Activated CD4-positive, alpha-beta T cell treated with anti-CD3 and anti-CD28 coated beads, Interleukin-2, Interleukin-6, amounts not matched to agents 100 ng/mL and 50 ng/mL, durations not matched to agents 16 hours and 8 hours (primary cell): ENCODE measurements around the gene RDH8.
A peak's percentile ranks its signal among the peaks of the same experiment; 100 is the strongest.

Experiments
- DNase-seq: peaks from one replicate; pipeline ENCODE4 v3.0.0-alpha.2; 2020

Gene RDH8

DNA sequence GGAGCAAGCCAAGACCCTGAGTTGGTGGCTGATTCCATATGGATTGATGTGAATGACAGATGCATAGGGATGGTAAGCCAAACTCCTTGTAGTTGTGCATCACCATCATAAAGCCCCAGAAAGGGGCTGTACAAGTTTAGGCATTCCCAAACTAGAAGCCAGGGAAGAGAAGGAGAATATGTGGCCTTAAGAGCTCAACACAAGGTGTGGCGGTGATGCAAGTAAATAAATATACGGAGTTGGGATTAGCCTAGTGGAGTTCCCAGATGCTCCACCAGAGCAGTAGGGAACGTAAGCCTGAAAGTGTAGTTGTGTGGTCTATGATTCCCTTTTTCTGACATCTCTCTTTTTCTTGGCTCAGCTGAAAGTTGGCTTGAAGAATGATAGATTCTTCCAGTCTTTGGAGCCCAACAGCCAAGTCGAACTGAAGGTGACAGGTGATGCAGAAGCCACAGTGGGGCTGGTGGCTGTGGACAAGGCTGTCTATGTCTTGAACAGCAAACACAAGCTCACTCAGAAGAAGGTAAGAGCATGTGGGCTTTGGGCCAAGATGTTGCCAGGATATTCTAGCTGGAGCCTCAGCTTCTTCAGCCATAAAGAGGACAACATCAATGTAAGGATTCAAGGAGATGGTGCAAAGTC, 30.1 kb downstream of the RDH8 start:
- no peak for DNase-seq

DNA sequence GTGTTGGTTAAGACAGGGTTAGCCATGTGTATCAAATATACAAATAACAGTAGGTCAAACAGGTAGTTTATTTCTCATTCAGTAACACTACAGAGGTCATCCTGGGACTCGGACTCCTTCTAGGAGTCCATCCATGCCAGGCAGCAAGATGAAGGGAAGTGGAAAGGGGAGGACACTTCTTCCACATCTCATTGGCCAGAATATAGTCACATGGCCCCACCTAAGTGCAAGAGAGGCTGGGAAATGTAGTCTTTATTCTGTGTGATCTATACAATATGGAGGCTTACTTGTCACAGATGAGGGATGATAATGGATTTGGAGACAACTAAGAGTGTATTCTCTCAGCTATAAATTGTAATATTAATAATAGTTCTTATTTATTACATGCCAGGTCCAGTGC, 31.1 kb downstream of the RDH8 start:
- peak; percentile 12 for DNase-seq

DNA sequence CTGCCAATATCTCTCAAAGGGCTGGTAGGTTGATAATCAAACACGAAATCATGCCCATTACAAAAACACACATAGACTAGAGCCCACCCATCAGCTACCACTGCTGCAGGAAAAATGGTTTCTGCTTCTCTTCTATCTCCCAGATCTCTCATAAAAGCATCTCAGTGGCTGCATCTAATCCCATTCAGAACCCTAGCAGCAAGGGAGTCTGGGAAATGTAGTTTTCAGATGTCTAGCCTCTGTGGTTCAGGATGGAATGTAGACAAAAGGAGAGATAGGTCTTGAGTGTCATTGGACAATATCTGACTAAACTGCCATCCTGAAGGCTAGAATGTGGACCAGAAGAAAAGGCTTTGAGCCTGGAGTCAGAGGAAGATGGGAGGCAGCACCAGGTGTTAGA, 32.1 kb downstream of the RDH8 start:
- DNase-seq, result no peak

DNA sequence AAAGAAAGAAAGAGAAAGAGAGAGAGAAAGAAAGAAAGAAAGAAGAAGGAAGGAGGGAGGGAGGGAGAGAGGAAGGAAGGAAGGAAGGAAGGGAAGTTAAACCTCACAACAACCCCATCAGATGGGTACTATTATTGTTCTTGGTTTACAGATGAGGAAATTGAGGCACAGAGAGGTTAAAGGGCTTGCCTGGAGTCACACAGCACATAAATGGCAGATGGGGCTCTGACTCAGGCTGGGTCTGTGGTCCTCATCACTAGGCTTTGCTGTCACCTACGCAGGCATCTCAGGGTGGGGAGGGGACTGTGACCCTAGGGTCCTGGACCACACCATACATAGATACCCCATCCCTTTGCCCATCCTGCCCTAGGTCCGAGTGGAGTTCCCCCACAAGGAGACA, 36.3 kb downstream of the RDH8 start:
- DNase-seq, result no peak

DNA sequence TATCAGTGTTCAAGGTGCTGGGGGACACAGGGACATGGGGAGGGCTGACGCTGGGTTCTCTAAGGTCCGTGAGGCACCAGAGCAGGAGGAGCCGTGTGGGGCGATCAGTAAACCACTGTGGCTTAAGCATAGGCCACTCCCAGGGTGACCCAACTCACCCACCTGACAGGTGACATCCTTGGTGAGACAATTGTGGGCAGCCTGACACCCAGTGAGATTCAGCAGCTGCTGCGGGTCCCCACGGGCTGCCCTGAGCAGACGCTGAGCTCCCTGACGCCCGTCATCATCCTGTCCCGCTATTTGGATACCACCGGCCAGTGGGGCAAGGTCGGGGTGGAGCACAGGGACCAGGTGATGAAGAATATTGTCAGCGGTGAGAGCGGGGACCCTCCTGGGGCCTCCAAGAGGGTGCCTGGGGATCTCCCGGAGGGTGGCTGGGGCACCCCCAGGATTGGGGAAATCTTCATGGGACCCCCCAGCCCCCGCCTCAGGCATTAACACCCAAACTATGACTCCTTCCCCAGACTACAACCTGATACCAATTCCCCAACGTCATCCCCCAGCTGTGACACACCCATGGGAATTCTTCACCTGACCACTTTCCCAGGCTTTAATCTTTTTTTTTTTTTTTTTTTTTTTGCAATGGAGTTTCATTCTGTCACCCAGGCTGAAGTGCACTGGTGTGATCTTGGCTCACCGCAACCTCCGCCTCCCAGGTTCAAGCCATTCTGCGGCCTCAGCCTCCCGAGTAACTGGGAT, 39.5 kb downstream of the RDH8 start:
- no peak for DNase-seq

DNA sequence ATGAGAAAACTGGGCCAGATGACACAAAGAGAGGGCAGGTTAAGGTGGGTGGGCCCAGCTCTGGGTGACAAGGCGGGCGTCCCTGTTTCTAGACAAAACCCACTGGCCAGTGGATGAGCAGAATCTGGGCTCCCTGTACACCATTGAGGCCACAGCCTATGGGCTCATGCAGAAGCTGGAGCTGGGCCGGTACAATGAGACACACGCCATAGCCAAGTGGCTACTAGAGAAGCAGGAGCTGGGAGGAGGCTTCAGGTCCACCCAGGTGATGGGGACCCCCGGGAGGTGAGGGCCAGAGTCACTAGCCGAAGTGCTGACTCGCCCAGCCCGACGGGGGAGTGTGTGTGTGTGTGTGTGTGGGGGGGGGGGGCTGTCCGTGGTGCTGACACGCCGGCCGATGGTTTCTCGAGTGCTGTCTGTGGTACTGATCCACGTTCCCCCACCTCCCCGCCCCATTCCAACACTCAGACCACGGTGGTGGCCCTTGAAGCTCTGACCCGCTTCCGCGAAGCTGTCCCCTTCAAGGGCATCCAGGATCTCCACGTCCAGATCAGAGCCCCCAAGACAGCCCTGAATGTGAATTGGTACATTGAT, 48.5 kb downstream of the RDH8 start:
- no peak for DNase-seq

DNA sequence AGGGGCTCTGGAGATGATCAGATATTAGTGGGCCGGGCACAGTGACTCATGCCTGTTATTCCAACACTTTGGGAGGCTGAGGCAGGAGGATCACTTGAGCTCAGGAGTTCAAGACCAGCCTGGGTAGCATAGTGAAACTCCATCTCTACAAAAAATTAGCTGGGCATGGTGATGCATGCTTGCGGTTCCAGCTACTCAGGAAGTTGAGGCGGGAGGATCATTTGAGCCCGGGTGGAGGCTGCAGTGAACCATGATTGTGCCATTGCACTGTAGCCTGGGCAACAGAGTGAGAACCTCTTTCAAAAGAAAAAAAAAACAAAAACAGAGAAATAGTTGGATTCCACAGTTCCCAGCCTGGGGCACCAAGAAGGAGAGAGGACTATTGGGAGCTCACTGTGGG, 54.9 kb downstream of the RDH8 start:
- no peak for DNase-seq

DNA sequence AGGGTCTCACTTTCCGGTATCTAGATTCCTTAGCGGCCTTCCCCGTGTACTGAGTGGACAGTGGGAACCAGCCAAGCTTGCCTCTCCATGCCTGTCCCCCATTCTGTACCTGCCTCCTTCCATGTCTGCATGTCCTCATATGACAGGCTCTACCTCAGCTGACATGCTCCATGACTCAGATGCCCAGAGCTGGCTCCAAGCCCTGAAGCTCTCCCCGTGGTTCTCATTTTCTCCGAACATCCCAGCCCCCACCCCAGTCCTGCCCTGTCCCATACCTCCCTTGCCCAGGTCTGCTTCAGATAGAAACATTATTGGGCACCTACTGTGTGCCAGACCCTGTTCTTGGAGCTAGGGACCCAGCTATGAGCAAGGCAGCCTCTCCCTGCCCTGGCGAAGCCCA, 55.8 kb downstream of the RDH8 start:
- DNase-seq, result no peak

DNA sequence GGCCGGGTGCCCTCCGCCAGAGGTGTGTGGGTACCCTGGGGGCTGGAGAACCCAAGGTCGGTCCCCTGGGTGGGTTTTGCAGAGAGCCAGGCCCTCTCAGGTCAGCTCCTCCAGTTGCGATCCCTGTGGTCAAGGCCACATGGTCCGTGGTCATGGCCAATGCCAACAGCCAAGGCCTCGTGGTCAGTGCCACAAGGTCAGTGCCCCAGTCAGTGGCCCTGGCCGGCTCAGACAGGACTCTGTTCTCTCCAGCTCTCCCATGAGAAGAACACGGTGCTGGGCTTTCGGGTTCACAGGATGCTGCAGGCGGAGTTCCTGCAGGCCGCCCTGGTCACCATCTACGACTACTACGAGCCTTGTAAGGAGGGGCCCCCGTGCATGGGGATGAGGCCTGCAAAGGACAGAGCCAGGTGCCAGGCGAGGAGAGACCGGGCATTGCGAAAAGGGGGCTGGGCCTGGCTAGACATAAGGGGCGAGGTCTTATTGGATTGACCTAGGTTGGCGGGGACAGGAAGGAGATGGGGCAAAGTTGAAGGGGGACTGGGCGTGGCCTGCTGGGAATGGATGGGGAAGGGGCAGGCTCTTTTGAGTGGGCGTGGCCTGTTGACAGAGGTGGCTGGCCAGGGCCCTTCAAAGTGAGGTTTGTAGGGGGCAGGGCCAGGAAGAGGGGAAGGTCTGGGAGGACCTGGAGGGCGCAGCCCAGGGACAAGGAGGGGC, 57.6 kb downstream of the RDH8 start:
- no peak for DNase-seq
